ENCODE measurements around the gene AJAP1.

Gene AJAP1, protein sequence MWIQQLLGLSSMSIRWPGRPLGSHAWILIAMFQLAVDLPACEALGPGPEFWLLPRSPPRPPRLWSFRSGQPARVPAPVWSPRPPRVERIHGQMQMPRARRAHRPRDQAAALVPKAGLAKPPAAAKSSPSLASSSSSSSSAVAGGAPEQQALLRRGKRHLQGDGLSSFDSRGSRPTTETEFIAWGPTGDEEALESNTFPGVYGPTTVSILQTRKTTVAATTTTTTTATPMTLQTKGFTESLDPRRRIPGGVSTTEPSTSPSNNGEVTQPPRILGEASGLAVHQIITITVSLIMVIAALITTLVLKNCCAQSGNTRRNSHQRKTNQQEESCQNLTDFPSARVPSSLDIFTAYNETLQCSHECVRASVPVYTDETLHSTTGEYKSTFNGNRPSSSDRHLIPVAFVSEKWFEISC

DNA sequence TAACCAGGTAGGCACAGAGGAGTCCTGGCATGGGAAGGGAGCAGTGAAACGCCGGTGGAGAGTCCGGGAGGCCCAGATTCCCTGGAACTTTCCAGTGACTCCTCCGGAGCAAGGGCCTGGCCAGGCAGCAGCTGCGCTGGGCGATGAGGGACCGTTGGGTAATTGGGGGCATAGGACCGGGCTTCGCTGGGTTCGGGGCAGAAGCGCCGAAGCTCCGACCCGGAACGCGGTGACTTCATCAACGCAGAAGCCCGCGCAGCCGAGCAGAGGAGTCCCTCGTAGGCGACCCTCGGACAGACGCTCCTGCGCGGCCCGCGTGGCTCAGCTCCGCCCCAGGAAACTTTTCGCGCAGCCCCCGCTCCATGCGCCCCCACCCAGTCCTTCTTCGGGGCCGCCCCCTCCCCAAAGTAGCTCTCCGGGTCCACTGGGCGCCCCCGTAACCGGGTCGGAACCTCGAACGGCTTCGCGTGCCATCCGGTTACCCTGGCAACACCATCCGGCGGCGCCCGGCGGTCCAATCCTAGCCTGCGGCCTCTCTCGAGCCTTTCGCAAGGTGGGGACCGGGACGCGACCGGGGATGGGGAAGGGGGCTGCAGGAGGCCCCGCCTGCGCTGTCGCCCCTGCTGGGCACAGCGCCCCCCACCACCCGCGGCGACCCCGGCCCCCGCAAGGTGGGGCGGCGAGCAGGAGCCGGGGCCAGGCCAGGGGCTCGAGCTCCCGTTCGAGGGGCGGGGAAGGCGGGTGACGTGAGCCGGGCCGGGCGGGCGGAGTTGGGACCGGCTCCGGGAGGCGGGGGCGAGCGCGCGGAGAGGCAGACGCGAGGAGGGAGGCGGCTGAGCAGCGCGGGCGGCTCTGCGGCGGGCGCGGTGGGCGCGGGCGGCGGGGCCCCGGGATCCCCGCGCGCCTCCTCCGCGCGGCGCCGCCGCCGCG is at the start of gene AJAP1:
Gene AJAP1 (plus strand): TSS at position 814 of the 930 bp plus-strand sequence. CDS start 817 bp downstream, outside the sequence.
- ATAC-seq, result no peak
- TF ChIP-seq TOX (CRISPR knock-in tag; IDR thresholded peaks at IDR 0.05; ENCODE audit: borderline replicate concordance) (no peak), ARNTL (CRISPR knock-in tag; IDR thresholded peaks at IDR 0.05; ENCODE audit: borderline replicate concordance, low read depth) (no peak), OSR1 (CRISPR knock-in tag; IDR thresholded peaks at IDR 0.05) (no peak), ZNF8 (CRISPR knock-in tag; IDR thresholded peaks at IDR 0.05) (no peak), RARB (CRISPR knock-in tag; IDR thresholded peaks at IDR 0.05) (no peak), ZNF565 (CRISPR knock-in tag; conservative IDR thresholded peaks at IDR 0.05; ENCODE audit: low read depth) (no peak), CSDC2 (CRISPR knock-in tag; IDR thresholded peaks at IDR 0.05) (no peak), ZNF70 (CRISPR knock-in tag; IDR thresholded peaks at IDR 0.05) (no peak), ZFP3 (CRISPR knock-in tag; IDR thresholded peaks at IDR 0.05) (no peak), PPARA (CRISPR knock-in tag; IDR thresholded peaks at IDR 0.05; ENCODE audit: borderline replicate concordance) (no peak), ESRRG (CRISPR knock-in tag; IDR thresholded peaks at IDR 0.05) (no peak), ZFP30 (CRISPR knock-in tag; IDR thresholded peaks at IDR 0.05) (no peak), BACH2 (CRISPR knock-in tag; IDR thresholded peaks at IDR 0.05; ENCODE audit: borderline replicate concordance) (no peak)
- TF ChIP-seq, protein P1, sequence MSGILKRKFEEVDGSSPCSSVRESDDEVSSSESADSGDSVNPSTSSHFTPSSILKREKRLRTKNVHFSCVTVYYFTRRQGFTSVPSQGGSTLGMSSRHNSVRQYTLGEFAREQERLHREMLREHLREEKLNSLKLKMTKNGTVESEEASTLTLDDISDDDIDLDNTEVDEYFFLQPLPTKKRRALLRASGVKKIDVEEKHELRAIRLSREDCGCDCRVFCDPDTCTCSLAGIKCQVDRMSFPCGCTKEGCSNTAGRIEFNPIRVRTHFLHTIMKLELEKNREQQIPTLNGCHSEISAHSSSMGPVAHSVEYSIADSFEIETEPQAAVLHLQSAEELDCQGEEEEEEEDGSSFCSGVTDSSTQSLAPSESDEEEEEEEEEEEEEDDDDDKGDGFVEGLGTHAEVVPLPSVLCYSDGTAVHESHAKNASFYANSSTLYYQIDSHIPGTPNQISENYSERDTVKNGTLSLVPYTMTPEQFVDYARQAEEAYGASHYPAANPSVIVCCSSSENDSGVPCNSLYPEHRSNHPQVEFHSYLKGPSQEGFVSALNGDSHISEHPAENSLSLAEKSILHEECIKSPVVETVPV (CRISPR knock-in tag; IDR thresholded peaks at IDR 0.05), result no peak
- TF ChIP-seq, protein P2, sequence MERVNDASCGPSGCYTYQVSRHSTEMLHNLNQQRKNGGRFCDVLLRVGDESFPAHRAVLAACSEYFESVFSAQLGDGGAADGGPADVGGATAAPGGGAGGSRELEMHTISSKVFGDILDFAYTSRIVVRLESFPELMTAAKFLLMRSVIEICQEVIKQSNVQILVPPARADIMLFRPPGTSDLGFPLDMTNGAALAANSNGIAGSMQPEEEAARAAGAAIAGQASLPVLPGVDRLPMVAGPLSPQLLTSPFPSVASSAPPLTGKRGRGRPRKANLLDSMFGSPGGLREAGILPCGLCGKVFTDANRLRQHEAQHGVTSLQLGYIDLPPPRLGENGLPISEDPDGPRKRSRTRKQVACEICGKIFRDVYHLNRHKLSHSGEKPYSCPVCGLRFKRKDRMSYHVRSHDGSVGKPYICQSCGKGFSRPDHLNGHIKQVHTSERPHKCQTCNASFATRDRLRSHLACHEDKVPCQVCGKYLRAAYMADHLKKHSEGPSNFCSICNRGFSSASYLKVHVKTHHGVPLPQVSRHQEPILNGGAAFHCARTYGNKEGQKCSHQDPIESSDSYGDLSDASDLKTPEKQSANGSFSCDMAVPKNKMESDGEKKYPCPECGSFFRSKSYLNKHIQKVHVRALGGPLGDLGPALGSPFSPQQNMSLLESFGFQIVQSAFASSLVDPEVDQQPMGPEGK (CRISPR knock-in tag; IDR thresholded peaks at IDR 0.05; ENCODE audit: borderline replicate concordance), result no peak
- TF ChIP-seq, protein P3, sequence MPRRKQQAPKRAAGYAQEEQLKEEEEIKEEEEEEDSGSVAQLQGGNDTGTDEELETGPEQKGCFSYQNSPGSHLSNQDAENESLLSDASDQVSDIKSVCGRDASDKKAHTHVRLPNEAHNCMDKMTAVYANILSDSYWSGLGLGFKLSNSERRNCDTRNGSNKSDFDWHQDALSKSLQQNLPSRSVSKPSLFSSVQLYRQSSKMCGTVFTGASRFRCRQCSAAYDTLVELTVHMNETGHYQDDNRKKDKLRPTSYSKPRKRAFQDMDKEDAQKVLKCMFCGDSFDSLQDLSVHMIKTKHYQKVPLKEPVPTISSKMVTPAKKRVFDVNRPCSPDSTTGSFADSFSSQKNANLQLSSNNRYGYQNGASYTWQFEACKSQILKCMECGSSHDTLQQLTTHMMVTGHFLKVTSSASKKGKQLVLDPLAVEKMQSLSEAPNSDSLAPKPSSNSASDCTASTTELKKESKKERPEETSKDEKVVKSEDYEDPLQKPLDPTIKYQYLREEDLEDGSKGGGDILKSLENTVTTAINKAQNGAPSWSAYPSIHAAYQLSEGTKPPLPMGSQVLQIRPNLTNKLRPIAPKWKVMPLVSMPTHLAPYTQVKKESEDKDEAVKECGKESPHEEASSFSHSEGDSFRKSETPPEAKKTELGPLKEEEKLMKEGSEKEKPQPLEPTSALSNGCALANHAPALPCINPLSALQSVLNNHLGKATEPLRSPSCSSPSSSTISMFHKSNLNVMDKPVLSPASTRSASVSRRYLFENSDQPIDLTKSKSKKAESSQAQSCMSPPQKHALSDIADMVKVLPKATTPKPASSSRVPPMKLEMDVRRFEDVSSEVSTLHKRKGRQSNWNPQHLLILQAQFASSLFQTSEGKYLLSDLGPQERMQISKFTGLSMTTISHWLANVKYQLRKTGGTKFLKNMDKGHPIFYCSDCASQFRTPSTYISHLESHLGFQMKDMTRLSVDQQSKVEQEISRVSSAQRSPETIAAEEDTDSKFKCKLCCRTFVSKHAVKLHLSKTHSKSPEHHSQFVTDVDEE (CRISPR knock-in tag; IDR thresholded peaks at IDR 0.05), result no peak

DNA sequence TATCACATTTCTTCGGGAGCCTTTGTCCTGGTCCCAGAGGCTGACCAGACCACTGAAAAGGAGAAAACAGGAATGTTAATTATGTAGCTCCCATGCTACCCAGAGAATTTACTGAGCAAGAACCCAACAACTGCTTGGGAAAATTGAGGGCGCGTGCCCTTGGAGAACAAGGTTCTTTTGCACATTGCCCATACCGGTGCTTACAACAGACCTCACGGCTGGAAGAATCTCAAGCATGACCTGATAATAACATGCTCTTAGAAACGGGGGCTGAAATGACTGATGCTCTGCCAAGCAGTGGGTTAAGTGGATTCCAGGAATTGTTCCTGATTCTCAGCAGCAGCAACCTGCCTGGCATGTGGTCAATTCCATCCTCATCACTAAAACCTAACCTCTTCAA is 49.3 kb upstream of the AJAP1 start:
- ATAC-seq, result no peak
- TF ChIP-seq BACH2 (CRISPR knock-in tag; IDR thresholded peaks at IDR 0.05; ENCODE audit: borderline replicate concordance), result no peak
- TF ChIP-seq ZNF8 (CRISPR knock-in tag; IDR thresholded peaks at IDR 0.05), result no peak
- TF ChIP-seq ISL1 (CRISPR knock-in tag; IDR thresholded peaks at IDR 0.05), result no peak
- no peak for TF ChIP-seq OSR1 (CRISPR knock-in tag; IDR thresholded peaks at IDR 0.05)
- TF ChIP-seq ARNTL (CRISPR knock-in tag; IDR thresholded peaks at IDR 0.05; ENCODE audit: borderline replicate concordance, low read depth), result no peak
- TF ChIP-seq ZFP3 (CRISPR knock-in tag; IDR thresholded peaks at IDR 0.05), result no peak
- TF ChIP-seq, protein P2 (CRISPR knock-in tag; IDR thresholded peaks at IDR 0.05; ENCODE audit: borderline replicate concordance), result no peak
- TF ChIP-seq ZC3H10 (CRISPR knock-in tag; IDR thresholded peaks at IDR 0.05), result no peak
- no peak for TF ChIP-seq ZNF565 (CRISPR knock-in tag; conservative IDR thresholded peaks at IDR 0.05; ENCODE audit: low read depth)
- no peak for TF ChIP-seq CSDC2 (CRISPR knock-in tag; IDR thresholded peaks at IDR 0.05)
- TF ChIP-seq, protein P1 (CRISPR knock-in tag; IDR thresholded peaks at IDR 0.05), result no peak
- TF ChIP-seq RARB (CRISPR knock-in tag; IDR thresholded peaks at IDR 0.05), result no peak
